Fibroblast of mammary gland (primary cell): ENCODE data around the gene NME3.

ENCODE experiments used
- DNase-seq: peaks from one replicate; pipeline ENCODE4 v3.0.0-alpha.2; 2010; ENCODE audit warnings: low read depth
- H3K4me3 ChIP-seq: 2 replicates; pipeline ENCODE4 v1.5.1; 2011; ENCODE audit warnings: low read depth, mild to moderate bottlenecking, low read length, moderate library complexity; ENCODE audit not compliant: control insufficient read depth
- CTCF ChIP-seq: conservative IDR thresholded peaks from 2 replicates; pipeline ENCODE4 v1.5.1; 2011; ENCODE audit warnings: low read depth, low read length, inconsistent platforms; ENCODE audit not compliant: control insufficient read depth, insufficient read depth

Gene NME3

GRCh38 chr16:1763521-1764511 lies 7.5 kb downstream of the NME3 start:
- no peak overlapping the region for H3K4me3 ChIP-seq
- peak; percentile 31 for TF ChIP-seq CTCF
- DNase-seq = no peak

- no peak overlapping the region for H3K4me3 ChIP-seq
- DNase-seq = no peak
- TF ChIP-seq CTCF = no peak
Measured at GRCh38 chr16:1762879-1763520, 8.3 kb downstream of the NME3 start.

- DNase-seq = no peak
- no peak for TF ChIP-seq CTCF
- no peak overlapping the region for H3K4me3 ChIP-seq
Measured at GRCh38 chr16:1762196-1762878, 9.0 kb downstream of the NME3 start.

GRCh38 chr16:1761751-1762150 lies 9.6 kb downstream of the NME3 start:
- TF ChIP-seq CTCF = no peak
- no peak overlapping the region for H3K4me3 ChIP-seq
- no peak for DNase-seq

GRCh38 chr16:1760911-1761310 lies 10.4 kb downstream of the NME3 start:
- no peak for DNase-seq
- no peak overlapping the region for H3K4me3 ChIP-seq
- TF ChIP-seq CTCF = no peak

GRCh38 chr16:1759511-1759910 lies 11.8 kb downstream of the NME3 start:
- TF ChIP-seq CTCF = no peak
- no peak for DNase-seq
- no peak overlapping the region for H3K4me3 ChIP-seq
